Mesothelial cell of epicardium (in vitro differentiated cells): Measurements from ENCODE around the gene GRID1. TPM values are rescaled to one million over a fixed set of nuclear protein-coding genes. Genes with fewer than 3 reads are reported as not detected.
"Not testable (repeated sequence)": the region's sequence is repeated elsewhere in the genome, so short reads cannot be mapped to it uniquely, and the experiment has no call there.

Source experiments
- DNase-seq, 2 experiments: peaks; one replicate each; pipeline ENCODE4 v3.0.0; 2021; ENCODE audit warnings: low spot score in 2 of 2; ENCODE audit not compliant: unreplicated experiment in 2 of 2
- H3K27ac Mint-ChIP-seq: 2 replicates; pipeline ENCODE4 v1.8.0; 2021; ENCODE audit warnings: mixed read lengths
- H3K27me3 Mint-ChIP-seq: 2 replicates; pipeline ENCODE4 v1.8.0; 2021; ENCODE audit warnings: low read depth, mixed read lengths
- H3K36me3 Mint-ChIP-seq: 2 replicates; pipeline ENCODE4 v1.8.0; 2021; ENCODE audit warnings: mixed read lengths
- H3K4me1 Mint-ChIP-seq: 2 replicates; pipeline ENCODE4 v1.8.0; 2021; ENCODE audit warnings: mixed read lengths
- H3K4me3 Mint-ChIP-seq: 2 replicates; pipeline ENCODE4 v1.8.0; 2021; ENCODE audit warnings: mild to moderate bottlenecking, moderate library complexity, mixed read lengths
- H3K9me3 Mint-ChIP-seq: 2 replicates; pipeline ENCODE4 v1.8.0; 2021; ENCODE audit warnings: mixed read lengths
- CTCF ChIP-seq: fragments of 200-600 bp; sonication (generic); IDR thresholded peaks from one replicate; pipeline ENCODE4 v1.5.0; 2021; ENCODE audit warnings: antibody characterized with exemption; ENCODE audit not compliant: unreplicated experiment
- total RNA-seq: library from RNA; stranded (reverse); gene quantifications from 3 replicates; pipeline ENCODE4 v1.2.1, GENCODE V29; 2021

GRID1 gene
- total RNA-seq, 1 donor from 2014 or later, result 0.22 TPM

DNA sequence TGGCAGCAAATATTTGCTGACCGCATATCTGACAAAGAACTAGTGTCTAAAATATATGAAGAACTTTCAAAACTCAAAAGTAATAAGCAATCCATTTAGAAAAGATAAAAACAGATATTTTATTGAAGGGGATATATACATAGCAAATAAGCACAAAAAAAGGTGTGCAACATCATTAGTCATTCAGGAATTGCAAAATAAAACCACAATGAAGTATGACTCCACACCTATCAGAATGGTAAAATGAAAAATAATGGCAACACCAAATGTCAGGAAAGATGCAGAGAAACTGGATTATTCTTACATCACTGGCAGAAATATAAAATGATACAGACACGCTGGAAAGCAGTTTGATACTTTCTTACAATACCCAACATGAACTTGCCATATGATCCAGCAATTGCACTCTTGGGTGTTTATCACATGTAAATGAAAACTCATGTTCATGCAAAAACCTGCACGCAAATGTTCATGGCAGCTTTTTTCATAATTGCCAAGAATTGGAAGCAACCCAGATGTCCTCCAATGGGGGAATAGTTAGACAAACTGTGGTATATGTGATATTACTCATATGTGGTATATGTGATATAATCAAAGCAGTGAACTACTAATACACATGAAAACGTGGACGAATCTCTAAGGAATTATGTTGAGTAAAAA lies 645.5 kb downstream of the GRID1 start:
- Mint-ChIP-seq H3K27me3 (no peaks in the 10 kb centered on the region), H3K9me3 (peaks cover 5% of the 10 kb centered on the region), H3K4me3 (no peak overlapping the region), H3K4me1 (no peaks in the 10 kb centered on the region), H3K36me3 (no peaks in the 10 kb centered on the region), H3K27ac (no peak overlapping the region)
- DNase-seq, result no peak
- TF ChIP-seq CTCF, result no peak

DNA sequence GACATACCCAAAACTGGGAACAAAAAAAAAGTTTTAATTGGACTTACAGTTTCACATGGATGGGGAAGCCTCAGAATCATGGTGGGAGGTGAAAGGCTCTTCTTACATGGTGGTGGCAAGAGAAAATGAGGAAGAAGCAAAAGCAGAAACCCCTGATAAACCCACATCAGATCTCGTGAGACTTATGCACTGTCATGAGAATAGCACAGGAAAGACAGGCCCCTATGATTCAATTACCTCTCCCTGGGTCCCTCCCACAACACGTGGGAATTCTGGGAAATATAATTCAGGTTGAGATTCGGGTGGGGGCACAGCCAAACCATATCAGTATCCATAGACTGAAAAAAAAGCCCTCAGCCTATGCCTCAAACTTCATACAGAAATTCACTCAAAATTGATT lies 647.2 kb downstream of the GRID1 start:
- H3K9me3 Mint-ChIP-seq, result peaks cover 5% of the 10 kb centered on the region
- DNase-seq, result no peak
- TF ChIP-seq CTCF, result no peak
- no peaks in the 10 kb centered on the region for H3K36me3 Mint-ChIP-seq
- H3K27me3 Mint-ChIP-seq, result no peaks in the 10 kb centered on the region
- H3K27ac Mint-ChIP-seq, result no peak overlapping the region
- H3K4me1 Mint-ChIP-seq, result no peaks in the 10 kb centered on the region
- H3K4me3 Mint-ChIP-seq, result no peak overlapping the region

DNA sequence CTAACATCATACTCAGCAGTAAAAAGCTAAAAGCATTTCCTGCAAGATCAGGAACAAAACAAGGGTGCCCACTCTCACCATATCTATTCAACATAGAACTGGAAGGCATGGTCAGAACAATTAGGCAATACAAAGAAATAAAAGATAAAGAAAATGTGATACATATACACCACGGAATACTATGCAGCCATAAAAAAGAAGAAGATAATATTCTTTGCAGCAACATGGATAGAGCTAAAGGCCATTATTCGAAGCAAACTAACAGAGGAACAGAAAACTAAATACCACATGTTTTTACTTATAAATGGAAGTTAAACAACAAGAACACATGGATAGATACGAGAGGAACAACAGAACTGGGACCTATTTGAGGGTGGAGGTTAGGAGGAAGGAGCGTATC lies 652.7 kb downstream of the GRID1 start:
- Mint-ChIP-seq H3K27me3 (no peaks in the 10 kb centered on the region), H3K4me1 (no peaks in the 10 kb centered on the region), H3K4me3 (no peak overlapping the region), H3K27ac (no peak overlapping the region), H3K9me3 (peaks cover 22% of the 10 kb centered on the region), H3K36me3 (no peaks in the 10 kb centered on the region)
- no peak for TF ChIP-seq CTCF
- no peak for DNase-seq

GRCh38 chr10:85702768-85703167 lies 663.8 kb downstream of the GRID1 start:
- no peak for DNase-seq
- no peak for TF ChIP-seq CTCF
- Mint-ChIP-seq H3K27ac (no peak overlapping the region), H3K9me3 (peaks cover 10% of the 10 kb centered on the region), H3K36me3 (no peaks in the 10 kb centered on the region), H3K27me3 (peaks cover 20% of the 10 kb centered on the region), H3K4me3 (no peak overlapping the region), H3K4me1 (no peaks in the 10 kb centered on the region)

DNA sequence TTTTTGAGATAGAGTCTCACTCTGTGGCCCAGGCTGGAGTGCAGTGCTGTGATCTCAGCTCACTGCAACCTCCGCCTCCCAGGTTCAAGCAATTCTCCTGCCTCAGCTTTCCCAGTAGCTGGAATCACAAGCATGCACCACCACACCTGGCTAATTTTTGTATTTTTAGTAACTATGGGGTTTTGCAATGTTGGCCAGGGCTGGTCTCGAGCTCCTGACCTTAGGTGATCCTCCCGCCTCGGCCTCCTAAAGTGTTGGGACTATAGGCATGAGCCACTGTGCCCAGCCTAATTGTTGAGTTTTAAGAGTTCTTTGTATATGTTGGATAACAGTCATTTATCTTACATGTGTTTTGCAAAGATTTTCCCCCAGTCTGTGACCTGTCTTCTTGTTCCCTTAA lies 667.5 kb downstream of the GRID1 start:
- peaks cover 14% of the 10 kb centered on the region for H3K27me3 Mint-ChIP-seq
- not testable (repeated sequence) for H3K4me3 Mint-ChIP-seq, H3K4me1 Mint-ChIP-seq, H3K9me3 Mint-ChIP-seq, H3K36me3 Mint-ChIP-seq, DNase-seq, H3K27ac Mint-ChIP-seq

- Mint-ChIP-seq H3K9me3 (peaks cover 8% of the 10 kb centered on the region), H3K27me3 (peaks cover 8% of the 10 kb centered on the region), H3K27ac (no peak overlapping the region), H3K36me3 (no peaks in the 10 kb centered on the region), H3K4me1 (no peaks in the 10 kb centered on the region), H3K4me3 (no peak overlapping the region)
- TF ChIP-seq CTCF, result no peak
- DNase-seq, result no peak
Observed at GRCh38 chr10:85696893-85697292, 669.7 kb downstream of the GRID1 start.
